HepG2 (cell line): ENCODE measurements around the gene ADIPOR2. TPM values are rescaled to one million over a fixed set of nuclear protein-coding genes. Genes with fewer than 3 reads are reported as not detected.

ENCODE experiments used
- DNMT1 ChIP-seq: sonication (generic); formaldehyde crosslinking; IDR thresholded peaks from 2 replicates; pipeline ENCODE4 v1.5.1; 2020; ENCODE audit warnings: mild to moderate bottlenecking, missing genetic modification reagents
- ELF1 ChIP-seq: sonication (generic); formaldehyde crosslinking; IDR thresholded peaks from 2 replicates; pipeline ENCODE4 v1.4.0; 2020; ENCODE audit warnings: missing genetic modification reagents
- FOSL2 ChIP-seq: sonication (generic); formaldehyde crosslinking; IDR thresholded peaks from 2 replicates; pipeline ENCODE4 v1.4.0; 2020; ENCODE audit warnings: missing genetic modification reagents
- JUNB ChIP-seq: sonication (generic); formaldehyde crosslinking; IDR thresholded peaks from 2 replicates; pipeline ENCODE4 v1.8.0; 2022; ENCODE audit warnings: missing genetic modification reagents, mild to moderate bottlenecking, borderline replicate concordance
- MEIS2 ChIP-seq: sonication (generic); formaldehyde crosslinking; IDR thresholded peaks from 2 replicates; pipeline ENCODE4 v1.9.0; 2021; ENCODE audit warnings: mild to moderate bottlenecking, missing genetic modification reagents
- NFE2L2 ChIP-seq: fragments of 150-350 bp; IDR thresholded peaks from 2 replicates; pipeline ENCODE4 v1.6.1; 2014; ENCODE audit warnings: low read length
- PHF21A ChIP-seq: sonication (generic); formaldehyde crosslinking; IDR thresholded peaks from 2 replicates; pipeline ENCODE4 v1.5.0; 2020; ENCODE audit warnings: mild to moderate bottlenecking, missing genetic modification reagents
- RARG ChIP-seq: sonication (generic); formaldehyde crosslinking; IDR thresholded peaks from 2 replicates; pipeline ENCODE4 v1.4.0; 2020; ENCODE audit warnings: low read depth, mild to moderate bottlenecking, missing genetic modification reagents
- RBM39 ChIP-seq: fragments of 200-400 bp; formaldehyde crosslinking; IDR thresholded peaks from one replicate; pipeline ENCODE4 v1.6.1; 2018; ENCODE audit warnings: antibody characterized with exemption, mild to moderate bottlenecking, low read depth, low read length; ENCODE audit not compliant: poor library complexity, severe bottlenecking
- SOX13 ChIP-seq, 3 experiments: fragments of 450-650 bp in 1 of 3; sonication (generic) in 1 of 3; formaldehyde crosslinking in 1 of 3; IDR thresholded peaks in 2 of 3; conservative IDR thresholded peaks in 1 of 3; 2 replicates each; pipeline versions ENCODE4 v1.5.0 to v1.6.1; 2016 to 2020; ENCODE audit warnings: antibody characterized with exemption in 1 of 3, mild to moderate bottlenecking in 1 of 3, missing compliant biosample characterization in 1 of 3, missing genetic modification reagents in 1 of 3, moderate library complexity in 1 of 3
- YY1 ChIP-seq: IDR thresholded peaks from 2 replicates; pipeline ENCODE4 v1.6.1; 2011; ENCODE audit warnings: low read length, low read depth, moderate library complexity, mild to moderate bottlenecking; ENCODE audit not compliant: insufficient read depth, insufficient replicate concordance
- ZNF235 ChIP-seq: sonication (generic); formaldehyde crosslinking; IDR thresholded peaks from 2 replicates; pipeline ENCODE4 v1.8.1; 2023; ENCODE audit warnings: mild to moderate bottlenecking, missing genetic modification reagents, borderline replicate concordance
- ZNF607 ChIP-seq: sonication (generic); formaldehyde crosslinking; IDR thresholded peaks from 2 replicates; pipeline ENCODE4 v1.5.1; 2020; ENCODE audit warnings: missing genetic modification reagents, mild to moderate bottlenecking, borderline replicate concordance
- ZNF687 ChIP-seq: sonication (generic); formaldehyde crosslinking; IDR thresholded peaks from 2 replicates; pipeline ENCODE4 v1.5.1; 2020; ENCODE audit warnings: mild to moderate bottlenecking, missing genetic modification reagents, moderate library complexity
- ZNF777 ChIP-seq: sonication (generic); formaldehyde crosslinking; IDR thresholded peaks from 2 replicates; pipeline ENCODE4 v1.4.0; 2020; ENCODE audit warnings: missing genetic modification reagents
- polyA plus RNA-seq, 8 experiments: library from polyadenylated mRNA; depleted of rRNA in 3 of 8; stranded (reverse) in 7 of 8; unstranded in 1 of 8; fragments of >200 nt; fragmentation: Illumina TruSeq in 4 of 8; extraction: Trizol in 4 of 8; gene quantifications; 2 replicates each; pipeline versions ENCODE4 v1.2.1 to v1.2.3, GENCODE V29; 2011 to 2016; ENCODE audit warnings: low read depth in 4 of 8, missing spikeins in 1 of 8, mixed read lengths in 1 of 8; ENCODE audit not compliant: insufficient read depth in 1 of 8
- total RNA-seq, 5 experiments: library from RNA; depleted of rRNA; stranded (reverse); fragments of >200 nt; fragmentation: Illumina TruSeq; extraction: Trizol; gene quantifications; 2 replicates each; pipeline ENCODE4 v1.2.3, GENCODE V29; 2016; ENCODE audit warnings: low read depth in 1 of 5
- TF ChIP-seq, protein P1 (sequence below): sonication (generic); formaldehyde crosslinking; IDR thresholded peaks from 2 replicates; pipeline ENCODE4 v1.5.1; 2020; ENCODE audit warnings: missing genetic modification reagents, mild to moderate bottlenecking, borderline replicate concordance
- TF ChIP-seq, protein P2 (sequence below): sonication (generic); formaldehyde crosslinking; IDR thresholded peaks from 2 replicates; pipeline ENCODE4 v1.4.0; 2020; ENCODE audit warnings: missing genetic modification reagents

The ADIPOR2 gene
- total and polyA plus RNA-seq, 2 of the 13 experiments (the other 11 are each of a cell fraction or from before 2014, with no cell fraction given): 35.2 to 52.2 TPM

GRCh38 chr12:1837541-1838204 lies 146.8 kb downstream of the ADIPOR2 start (continued):
- peak; percentile 65 for TF ChIP-seq ZNF687
- TF ChIP-seq YY1: no peak
- no peak for TF ChIP-seq NFE2L2
- no peak for TF ChIP-seq SOX13 (IDR thresholded peaks at IDR 0.05)
- peak in 1 of 2 experiments; percentile 69; a peak in 2 of 4 replicates for TF ChIP-seq SOX13 (CRISPR knock-in tag; conservative IDR thresholded peaks at IDR 0.05 in 1 of 2, IDR thresholded peaks at IDR 0.05 in 1 of 2)
- TF ChIP-seq RBM39: no peak
- TF ChIP-seq DNMT1 (CRISPR knock-in tag): no peak
- 0 out of 2 replicates have a peak, but pooled peaks have one; percentile 40 for TF ChIP-seq MEIS2 (CRISPR knock-in tag)
- TF ChIP-seq ZNF607 (CRISPR knock-in tag): peak; percentile 34; the same call in 1 of the 2 replicates
- peak; percentile 50 for TF ChIP-seq PHF21A (CRISPR knock-in tag)
- peak; percentile 91 for TF ChIP-seq JUNB (CRISPR knock-in tag)
- TF ChIP-seq ELF1 (CRISPR knock-in tag): no peak
- peak; percentile 98 for TF ChIP-seq FOSL2 (CRISPR knock-in tag)
- TF ChIP-seq ZNF777: no peak
- no peak for TF ChIP-seq ZNF235 (CRISPR knock-in tag)
- TF ChIP-seq, protein P1, sequence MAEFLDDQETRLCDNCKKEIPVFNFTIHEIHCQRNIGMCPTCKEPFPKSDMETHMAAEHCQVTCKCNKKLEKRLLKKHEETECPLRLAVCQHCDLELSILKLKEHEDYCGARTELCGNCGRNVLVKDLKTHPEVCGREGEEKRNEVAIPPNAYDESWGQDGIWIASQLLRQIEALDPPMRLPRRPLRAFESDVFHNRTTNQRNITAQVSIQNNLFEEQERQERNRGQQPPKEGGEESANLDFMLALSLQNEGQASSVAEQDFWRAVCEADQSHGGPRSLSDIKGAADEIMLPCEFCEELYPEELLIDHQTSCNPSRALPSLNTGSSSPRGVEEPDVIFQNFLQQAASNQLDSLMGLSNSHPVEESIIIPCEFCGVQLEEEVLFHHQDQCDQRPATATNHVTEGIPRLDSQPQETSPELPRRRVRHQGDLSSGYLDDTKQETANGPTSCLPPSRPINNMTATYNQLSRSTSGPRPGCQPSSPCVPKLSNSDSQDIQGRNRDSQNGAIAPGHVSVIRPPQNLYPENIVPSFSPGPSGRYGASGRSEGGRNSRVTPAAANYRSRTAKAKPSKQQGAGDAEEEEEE (CRISPR knock-in tag): no peak
- TF ChIP-seq, protein P2, sequence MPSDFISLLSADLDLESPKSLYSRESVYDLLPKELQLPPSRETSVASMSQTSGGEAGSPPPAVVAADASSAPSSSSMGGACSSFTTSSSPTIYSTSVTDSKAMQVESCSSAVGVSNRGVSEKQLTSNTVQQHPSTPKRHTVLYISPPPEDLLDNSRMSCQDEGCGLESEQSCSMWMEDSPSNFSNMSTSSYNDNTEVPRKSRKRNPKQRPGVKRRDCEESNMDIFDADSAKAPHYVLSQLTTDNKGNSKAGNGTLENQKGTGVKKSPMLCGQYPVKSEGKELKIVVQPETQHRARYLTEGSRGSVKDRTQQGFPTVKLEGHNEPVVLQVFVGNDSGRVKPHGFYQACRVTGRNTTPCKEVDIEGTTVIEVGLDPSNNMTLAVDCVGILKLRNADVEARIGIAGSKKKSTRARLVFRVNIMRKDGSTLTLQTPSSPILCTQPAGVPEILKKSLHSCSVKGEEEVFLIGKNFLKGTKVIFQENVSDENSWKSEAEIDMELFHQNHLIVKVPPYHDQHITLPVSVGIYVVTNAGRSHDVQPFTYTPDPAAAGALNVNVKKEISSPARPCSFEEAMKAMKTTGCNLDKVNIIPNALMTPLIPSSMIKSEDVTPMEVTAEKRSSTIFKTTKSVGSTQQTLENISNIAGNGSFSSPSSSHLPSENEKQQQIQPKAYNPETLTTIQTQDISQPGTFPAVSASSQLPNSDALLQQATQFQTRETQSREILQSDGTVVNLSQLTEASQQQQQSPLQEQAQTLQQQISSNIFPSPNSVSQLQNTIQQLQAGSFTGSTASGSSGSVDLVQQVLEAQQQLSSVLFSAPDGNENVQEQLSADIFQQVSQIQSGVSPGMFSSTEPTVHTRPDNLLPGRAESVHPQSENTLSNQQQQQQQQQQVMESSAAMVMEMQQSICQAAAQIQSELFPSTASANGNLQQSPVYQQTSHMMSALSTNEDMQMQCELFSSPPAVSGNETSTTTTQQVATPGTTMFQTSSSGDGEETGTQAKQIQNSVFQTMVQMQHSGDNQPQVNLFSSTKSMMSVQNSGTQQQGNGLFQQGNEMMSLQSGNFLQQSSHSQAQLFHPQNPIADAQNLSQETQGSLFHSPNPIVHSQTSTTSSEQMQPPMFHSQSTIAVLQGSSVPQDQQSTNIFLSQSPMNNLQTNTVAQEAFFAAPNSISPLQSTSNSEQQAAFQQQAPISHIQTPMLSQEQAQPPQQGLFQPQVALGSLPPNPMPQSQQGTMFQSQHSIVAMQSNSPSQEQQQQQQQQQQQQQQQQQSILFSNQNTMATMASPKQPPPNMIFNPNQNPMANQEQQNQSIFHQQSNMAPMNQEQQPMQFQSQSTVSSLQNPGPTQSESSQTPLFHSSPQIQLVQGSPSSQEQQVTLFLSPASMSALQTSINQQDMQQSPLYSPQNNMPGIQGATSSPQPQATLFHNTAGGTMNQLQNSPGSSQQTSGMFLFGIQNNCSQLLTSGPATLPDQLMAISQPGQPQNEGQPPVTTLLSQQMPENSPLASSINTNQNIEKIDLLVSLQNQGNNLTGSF (CRISPR knock-in tag): no peak
- no peak for TF ChIP-seq RARG (CRISPR knock-in tag)
